WTC11 (cell line): ENCODE data around the gene GOLT1A. TPM values are rescaled to one million over a fixed set of nuclear protein-coding genes. Genes with fewer than 3 reads are reported as not detected.

Experiments used
- ATAC-seq: fragments of 200-7000 bp; cut with Tn5 transposase; 2 replicates; pipeline ENCODE4 v1.10.0; 2021; ENCODE audit warnings: mild to moderate bottlenecking, moderate library complexity
- CTCF ChIA-PET: fragments of 300-600 bp; sonication (Branson Sonifier 250); formaldehyde crosslinking; loops from one replicate; lab custom pipeline; 2021; ENCODE audit warnings: antibody characterized with exemption; lab: Charles Lee
- POLR2A ChIA-PET: fragments of 350-600 bp; sonication (Branson Sonifier 250); formaldehyde crosslinking; loops from one replicate; lab custom pipeline; 2021; ENCODE audit warnings: antibody characterized with exemption; lab: Charles Lee
- DNase-seq: peaks from one replicate; pipeline ENCODE4 v3.0.0; 2021; ENCODE audit warnings: low spot score
- H3K27ac Mint-ChIP-seq: 2 replicates; pipeline ENCODE4 v1.8.0; 2021; ENCODE audit warnings: mixed read lengths
- H3K27me3 Mint-ChIP-seq: 2 replicates; pipeline ENCODE4 v1.8.0; 2021; ENCODE audit warnings: low read depth, mild to moderate bottlenecking, moderate library complexity, mixed read lengths
- H3K36me3 Mint-ChIP-seq: 2 replicates; pipeline ENCODE4 v1.8.0; 2021; ENCODE audit warnings: mixed read lengths
- H3K4me1 Mint-ChIP-seq: 2 replicates; pipeline ENCODE4 v1.8.0; 2022; ENCODE audit warnings: mixed read lengths
- H3K4me3 Mint-ChIP-seq: 2 replicates; pipeline ENCODE4 v1.8.0; 2021; ENCODE audit warnings: mild to moderate bottlenecking, moderate library complexity, mixed read lengths
- H3K9me3 Mint-ChIP-seq: 2 replicates; pipeline ENCODE4 v1.8.0; 2021; ENCODE audit warnings: mixed read lengths
- FOXK1 ChIP-seq: sonication (generic); formaldehyde crosslinking; IDR thresholded peaks from 2 replicates; pipeline ENCODE4 v1.8.0; 2022; ENCODE audit warnings: mild to moderate bottlenecking, moderate library complexity, missing genetic modification reagents
- GABPB1 ChIP-seq: sonication (generic); formaldehyde crosslinking; IDR thresholded peaks from 2 replicates; pipeline ENCODE4 v1.8.1; 2023; ENCODE audit warnings: mild to moderate bottlenecking, missing genetic modification reagents
- GTF2I ChIP-seq: fragments of 250-450 bp; sonication (Bioruptor Pico); conservative IDR thresholded peaks from 2 replicates; pipeline ENCODE4 v1.4.0; 2021; ENCODE audit warnings: mild to moderate bottlenecking
- HMGA2 ChIP-seq: fragments of 250-450 bp; sonication (Bioruptor Pico); IDR thresholded peaks from 2 replicates; pipeline ENCODE4 v1.4.0; 2021; ENCODE audit warnings: mild to moderate bottlenecking, moderate library complexity
- NFYB ChIP-seq: sonication (generic); formaldehyde crosslinking; conservative IDR thresholded peaks from 2 replicates; pipeline ENCODE4 v1.8.0; 2022; ENCODE audit warnings: low read depth, missing genetic modification reagents
- SMAD4 ChIP-seq: sonication (generic); formaldehyde crosslinking; IDR thresholded peaks from 2 replicates; pipeline ENCODE4 v1.8.0; 2022; ENCODE audit warnings: mild to moderate bottlenecking, missing genetic modification reagents
- total RNA-seq: library from RNA; stranded (reverse); gene quantifications from 3 replicates; pipeline ENCODE4 v1.2.3, GENCODE V29; 2021
- TF ChIP-seq, protein P1 (sequence below): sonication (generic); formaldehyde crosslinking; IDR thresholded peaks from 2 replicates; pipeline ENCODE4 v1.8.1; 2023; ENCODE audit warnings: mild to moderate bottlenecking, missing genetic modification reagents
- TF ChIP-seq, protein P2 (sequence below): sonication (generic); formaldehyde crosslinking; IDR thresholded peaks from 2 replicates; pipeline ENCODE4 v1.8.0; 2023; ENCODE audit warnings: mild to moderate bottlenecking, missing genetic modification reagents
- TF ChIP-seq, protein P3 (sequence below): sonication (generic); formaldehyde crosslinking; IDR thresholded peaks from 2 replicates; pipeline ENCODE4 v1.8.1; 2023; ENCODE audit warnings: mild to moderate bottlenecking, moderate library complexity, missing genetic modification reagents
- TF ChIP-seq, protein P4 (sequence below): sonication (generic); formaldehyde crosslinking; IDR thresholded peaks from 2 replicates; pipeline ENCODE4 v1.8.1; 2022; ENCODE audit warnings: mild to moderate bottlenecking, missing genetic modification reagents, moderate library complexity, borderline replicate concordance
- TF ChIP-seq, protein P5 (sequence below): fragments of 250-450 bp; sonication (Bioruptor Pico); IDR thresholded peaks from 2 replicates; pipeline ENCODE4 v1.9.0; 2021; ENCODE audit warnings: mild to moderate bottlenecking
- TF ChIP-seq, protein P6 (sequence below): sonication (generic); formaldehyde crosslinking; IDR thresholded peaks from 2 replicates; pipeline ENCODE4 v1.8.1; 2022; ENCODE audit warnings: low read depth, missing genetic modification reagents, borderline replicate concordance
- TF ChIP-seq, protein P7 (sequence below): fragments of 250-450 bp; sonication (Bioruptor Pico); IDR thresholded peaks from 2 replicates; pipeline ENCODE4 v1.9.0; 2021; ENCODE audit warnings: mild to moderate bottlenecking, borderline replicate concordance
- TF ChIP-seq, protein P8 (sequence below): sonication (generic); formaldehyde crosslinking; IDR thresholded peaks from 2 replicates; pipeline ENCODE4 v1.8.1; 2023; ENCODE audit warnings: mild to moderate bottlenecking, missing genetic modification reagents, moderate library complexity
- TF ChIP-seq, protein P9 (sequence below): sonication (generic); formaldehyde crosslinking; IDR thresholded peaks from 2 replicates; pipeline ENCODE4 v1.8.1; 2023; ENCODE audit warnings: mild to moderate bottlenecking, missing genetic modification reagents
- TF ChIP-seq, protein P10 (sequence below): fragments of 250-450 bp; sonication (Bioruptor Pico); IDR thresholded peaks from 2 replicates; pipeline ENCODE4 v1.9.0; 2021; ENCODE audit warnings: moderate library complexity, mild to moderate bottlenecking, inconsistent platforms, borderline replicate concordance

GOLT1A gene
- total RNA-seq, 1 experiment from 2014 or later = 6.5 TPM

DNA sequence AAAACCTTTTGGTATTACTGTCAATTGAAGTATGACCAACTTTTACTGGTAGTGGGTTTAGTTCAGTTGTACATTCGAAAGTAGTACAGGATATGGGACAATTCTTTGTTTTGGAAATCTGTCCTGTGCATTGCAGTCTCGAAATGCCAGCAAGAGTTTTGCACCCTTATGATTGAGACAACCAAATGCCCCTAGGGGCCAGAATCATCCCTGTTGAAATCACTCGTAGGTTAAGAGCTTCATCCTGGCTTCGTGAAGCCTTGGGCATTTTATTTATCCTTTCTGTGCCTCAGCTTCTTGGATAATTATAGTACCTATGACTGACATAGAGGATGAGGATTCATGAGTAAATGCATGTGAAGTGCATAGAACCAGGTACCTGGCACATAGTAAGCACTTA, 2.4 kb upstream of the GOLT1A start:
- no peaks in the 10 kb centered on the region for H3K27me3 Mint-ChIP-seq
- ChIA-PET CTCF (interaction anchor here (0.8 to 5.5 kb wide), 6 partner anchors 9 to 182 kb away, joined by 3 to 118 read pairs (median 12); partner anchors contain the start of gene PLEKHA6), POLR2A (no interaction called here)
- H3K9me3 Mint-ChIP-seq = no peaks in the 10 kb centered on the region
- DNase-seq = no peak
- no peak overlapping the region for H3K4me3 Mint-ChIP-seq
- peaks cover 11% of the 10 kb centered on the region for H3K4me1 Mint-ChIP-seq
- no peak overlapping the region for H3K27ac Mint-ChIP-seq
- TF ChIP-seq, protein P1, sequence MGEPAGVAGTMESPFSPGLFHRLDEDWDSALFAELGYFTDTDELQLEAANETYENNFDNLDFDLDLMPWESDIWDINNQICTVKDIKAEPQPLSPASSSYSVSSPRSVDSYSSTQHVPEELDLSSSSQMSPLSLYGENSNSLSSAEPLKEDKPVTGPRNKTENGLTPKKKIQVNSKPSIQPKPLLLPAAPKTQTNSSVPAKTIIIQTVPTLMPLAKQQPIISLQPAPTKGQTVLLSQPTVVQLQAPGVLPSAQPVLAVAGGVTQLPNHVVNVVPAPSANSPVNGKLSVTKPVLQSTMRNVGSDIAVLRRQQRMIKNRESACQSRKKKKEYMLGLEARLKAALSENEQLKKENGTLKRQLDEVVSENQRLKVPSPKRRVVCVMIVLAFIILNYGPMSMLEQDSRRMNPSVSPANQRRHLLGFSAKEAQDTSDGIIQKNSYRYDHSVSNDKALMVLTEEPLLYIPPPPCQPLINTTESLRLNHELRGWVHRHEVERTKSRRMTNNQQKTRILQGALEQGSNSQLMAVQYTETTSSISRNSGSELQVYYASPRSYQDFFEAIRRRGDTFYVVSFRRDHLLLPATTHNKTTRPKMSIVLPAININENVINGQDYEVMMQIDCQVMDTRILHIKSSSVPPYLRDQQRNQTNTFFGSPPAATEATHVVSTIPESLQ (CRISPR knock-in tag) = no peak
- TF ChIP-seq, protein P2, sequence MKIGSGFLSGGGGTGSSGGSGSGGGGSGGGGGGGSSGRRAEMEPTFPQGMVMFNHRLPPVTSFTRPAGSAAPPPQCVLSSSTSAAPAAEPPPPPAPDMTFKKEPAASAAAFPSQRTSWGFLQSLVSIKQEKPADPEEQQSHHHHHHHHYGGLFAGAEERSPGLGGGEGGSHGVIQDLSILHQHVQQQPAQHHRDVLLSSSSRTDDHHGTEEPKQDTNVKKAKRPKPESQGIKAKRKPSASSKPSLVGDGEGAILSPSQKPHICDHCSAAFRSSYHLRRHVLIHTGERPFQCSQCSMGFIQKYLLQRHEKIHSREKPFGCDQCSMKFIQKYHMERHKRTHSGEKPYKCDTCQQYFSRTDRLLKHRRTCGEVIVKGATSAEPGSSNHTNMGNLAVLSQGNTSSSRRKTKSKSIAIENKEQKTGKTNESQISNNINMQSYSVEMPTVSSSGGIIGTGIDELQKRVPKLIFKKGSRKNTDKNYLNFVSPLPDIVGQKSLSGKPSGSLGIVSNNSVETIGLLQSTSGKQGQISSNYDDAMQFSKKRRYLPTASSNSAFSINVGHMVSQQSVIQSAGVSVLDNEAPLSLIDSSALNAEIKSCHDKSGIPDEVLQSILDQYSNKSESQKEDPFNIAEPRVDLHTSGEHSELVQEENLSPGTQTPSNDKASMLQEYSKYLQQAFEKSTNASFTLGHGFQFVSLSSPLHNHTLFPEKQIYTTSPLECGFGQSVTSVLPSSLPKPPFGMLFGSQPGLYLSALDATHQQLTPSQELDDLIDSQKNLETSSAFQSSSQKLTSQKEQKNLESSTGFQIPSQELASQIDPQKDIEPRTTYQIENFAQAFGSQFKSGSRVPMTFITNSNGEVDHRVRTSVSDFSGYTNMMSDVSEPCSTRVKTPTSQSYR (CRISPR knock-in tag) = no peak
- TF ChIP-seq SMAD4 (CRISPR knock-in tag) (no peak), GTF2I (no peak), NFYB (no peak), GABPB1 (CRISPR knock-in tag) (no peak), HMGA2 (CRISPR knock-in tag) (no peak), FOXK1 (no peak)
- TF ChIP-seq, protein P3, sequence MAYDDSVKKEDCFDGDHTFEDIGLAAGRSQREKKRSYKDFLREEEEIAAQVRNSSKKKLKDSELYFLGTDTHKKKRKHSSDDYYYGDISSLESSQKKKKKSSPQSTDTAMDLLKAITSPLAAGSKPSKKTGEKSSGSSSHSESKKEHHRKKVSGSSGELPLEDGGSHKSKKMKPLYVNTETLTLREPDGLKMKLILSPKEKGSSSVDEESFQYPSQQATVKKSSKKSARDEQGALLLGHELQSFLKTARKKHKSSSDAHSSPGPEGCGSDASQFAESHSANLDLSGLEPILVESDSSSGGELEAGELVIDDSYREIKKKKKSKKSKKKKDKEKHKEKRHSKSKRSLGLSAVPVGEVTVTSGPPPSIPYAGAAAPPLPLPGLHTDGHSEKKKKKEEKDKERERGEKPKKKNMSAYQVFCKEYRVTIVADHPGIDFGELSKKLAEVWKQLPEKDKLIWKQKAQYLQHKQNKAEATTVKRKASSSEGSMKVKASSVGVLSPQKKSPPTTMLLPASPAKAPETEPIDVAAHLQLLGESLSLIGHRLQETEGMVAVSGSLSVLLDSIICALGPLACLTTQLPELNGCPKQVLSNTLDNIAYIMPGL (CRISPR knock-in tag) = no peak
- TF ChIP-seq, protein P4, sequence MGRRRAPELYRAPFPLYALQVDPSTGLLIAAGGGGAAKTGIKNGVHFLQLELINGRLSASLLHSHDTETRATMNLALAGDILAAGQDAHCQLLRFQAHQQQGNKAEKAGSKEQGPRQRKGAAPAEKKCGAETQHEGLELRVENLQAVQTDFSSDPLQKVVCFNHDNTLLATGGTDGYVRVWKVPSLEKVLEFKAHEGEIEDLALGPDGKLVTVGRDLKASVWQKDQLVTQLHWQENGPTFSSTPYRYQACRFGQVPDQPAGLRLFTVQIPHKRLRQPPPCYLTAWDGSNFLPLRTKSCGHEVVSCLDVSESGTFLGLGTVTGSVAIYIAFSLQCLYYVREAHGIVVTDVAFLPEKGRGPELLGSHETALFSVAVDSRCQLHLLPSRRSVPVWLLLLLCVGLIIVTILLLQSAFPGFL (CRISPR knock-in tag) = no peak
- TF ChIP-seq, protein P5, sequence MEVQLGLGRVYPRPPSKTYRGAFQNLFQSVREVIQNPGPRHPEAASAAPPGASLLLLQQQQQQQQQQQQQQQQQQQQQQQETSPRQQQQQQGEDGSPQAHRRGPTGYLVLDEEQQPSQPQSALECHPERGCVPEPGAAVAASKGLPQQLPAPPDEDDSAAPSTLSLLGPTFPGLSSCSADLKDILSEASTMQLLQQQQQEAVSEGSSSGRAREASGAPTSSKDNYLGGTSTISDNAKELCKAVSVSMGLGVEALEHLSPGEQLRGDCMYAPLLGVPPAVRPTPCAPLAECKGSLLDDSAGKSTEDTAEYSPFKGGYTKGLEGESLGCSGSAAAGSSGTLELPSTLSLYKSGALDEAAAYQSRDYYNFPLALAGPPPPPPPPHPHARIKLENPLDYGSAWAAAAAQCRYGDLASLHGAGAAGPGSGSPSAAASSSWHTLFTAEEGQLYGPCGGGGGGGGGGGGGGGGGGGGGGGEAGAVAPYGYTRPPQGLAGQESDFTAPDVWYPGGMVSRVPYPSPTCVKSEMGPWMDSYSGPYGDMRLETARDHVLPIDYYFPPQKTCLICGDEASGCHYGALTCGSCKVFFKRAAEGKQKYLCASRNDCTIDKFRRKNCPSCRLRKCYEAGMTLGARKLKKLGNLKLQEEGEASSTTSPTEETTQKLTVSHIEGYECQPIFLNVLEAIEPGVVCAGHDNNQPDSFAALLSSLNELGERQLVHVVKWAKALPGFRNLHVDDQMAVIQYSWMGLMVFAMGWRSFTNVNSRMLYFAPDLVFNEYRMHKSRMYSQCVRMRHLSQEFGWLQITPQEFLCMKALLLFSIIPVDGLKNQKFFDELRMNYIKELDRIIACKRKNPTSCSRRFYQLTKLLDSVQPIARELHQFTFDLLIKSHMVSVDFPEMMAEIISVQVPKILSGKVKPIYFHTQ (CRISPR knock-in tag) = no peak
- TF ChIP-seq, protein P6, sequence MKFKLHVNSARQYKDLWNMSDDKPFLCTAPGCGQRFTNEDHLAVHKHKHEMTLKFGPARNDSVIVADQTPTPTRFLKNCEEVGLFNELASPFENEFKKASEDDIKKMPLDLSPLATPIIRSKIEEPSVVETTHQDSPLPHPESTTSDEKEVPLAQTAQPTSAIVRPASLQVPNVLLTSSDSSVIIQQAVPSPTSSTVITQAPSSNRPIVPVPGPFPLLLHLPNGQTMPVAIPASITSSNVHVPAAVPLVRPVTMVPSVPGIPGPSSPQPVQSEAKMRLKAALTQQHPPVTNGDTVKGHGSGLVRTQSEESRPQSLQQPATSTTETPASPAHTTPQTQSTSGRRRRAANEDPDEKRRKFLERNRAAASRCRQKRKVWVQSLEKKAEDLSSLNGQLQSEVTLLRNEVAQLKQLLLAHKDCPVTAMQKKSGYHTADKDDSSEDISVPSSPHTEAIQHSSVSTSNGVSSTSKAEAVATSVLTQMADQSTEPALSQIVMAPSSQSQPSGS (CRISPR knock-in tag) = no peak
- TF ChIP-seq, protein P7, sequence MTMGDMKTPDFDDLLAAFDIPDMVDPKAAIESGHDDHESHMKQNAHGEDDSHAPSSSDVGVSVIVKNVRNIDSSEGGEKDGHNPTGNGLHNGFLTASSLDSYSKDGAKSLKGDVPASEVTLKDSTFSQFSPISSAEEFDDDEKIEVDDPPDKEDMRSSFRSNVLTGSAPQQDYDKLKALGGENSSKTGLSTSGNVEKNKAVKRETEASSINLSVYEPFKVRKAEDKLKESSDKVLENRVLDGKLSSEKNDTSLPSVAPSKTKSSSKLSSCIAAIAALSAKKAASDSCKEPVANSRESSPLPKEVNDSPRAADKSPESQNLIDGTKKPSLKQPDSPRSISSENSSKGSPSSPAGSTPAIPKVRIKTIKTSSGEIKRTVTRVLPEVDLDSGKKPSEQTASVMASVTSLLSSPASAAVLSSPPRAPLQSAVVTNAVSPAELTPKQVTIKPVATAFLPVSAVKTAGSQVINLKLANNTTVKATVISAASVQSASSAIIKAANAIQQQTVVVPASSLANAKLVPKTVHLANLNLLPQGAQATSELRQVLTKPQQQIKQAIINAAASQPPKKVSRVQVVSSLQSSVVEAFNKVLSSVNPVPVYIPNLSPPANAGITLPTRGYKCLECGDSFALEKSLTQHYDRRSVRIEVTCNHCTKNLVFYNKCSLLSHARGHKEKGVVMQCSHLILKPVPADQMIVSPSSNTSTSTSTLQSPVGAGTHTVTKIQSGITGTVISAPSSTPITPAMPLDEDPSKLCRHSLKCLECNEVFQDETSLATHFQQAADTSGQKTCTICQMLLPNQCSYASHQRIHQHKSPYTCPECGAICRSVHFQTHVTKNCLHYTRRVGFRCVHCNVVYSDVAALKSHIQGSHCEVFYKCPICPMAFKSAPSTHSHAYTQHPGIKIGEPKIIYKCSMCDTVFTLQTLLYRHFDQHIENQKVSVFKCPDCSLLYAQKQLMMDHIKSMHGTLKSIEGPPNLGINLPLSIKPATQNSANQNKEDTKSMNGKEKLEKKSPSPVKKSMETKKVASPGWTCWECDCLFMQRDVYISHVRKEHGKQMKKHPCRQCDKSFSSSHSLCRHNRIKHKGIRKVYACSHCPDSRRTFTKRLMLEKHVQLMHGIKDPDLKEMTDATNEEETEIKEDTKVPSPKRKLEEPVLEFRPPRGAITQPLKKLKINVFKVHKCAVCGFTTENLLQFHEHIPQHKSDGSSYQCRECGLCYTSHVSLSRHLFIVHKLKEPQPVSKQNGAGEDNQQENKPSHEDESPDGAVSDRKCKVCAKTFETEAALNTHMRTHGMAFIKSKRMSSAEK (CRISPR knock-in tag) = no peak
- TF ChIP-seq, protein P8, sequence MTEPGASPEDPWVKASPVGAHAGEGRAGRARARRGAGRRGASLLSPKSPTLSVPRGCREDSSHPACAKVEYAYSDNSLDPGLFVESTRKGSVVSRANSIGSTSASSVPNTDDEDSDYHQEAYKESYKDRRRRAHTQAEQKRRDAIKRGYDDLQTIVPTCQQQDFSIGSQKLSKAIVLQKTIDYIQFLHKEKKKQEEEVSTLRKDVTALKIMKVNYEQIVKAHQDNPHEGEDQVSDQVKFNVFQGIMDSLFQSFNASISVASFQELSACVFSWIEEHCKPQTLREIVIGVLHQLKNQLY (CRISPR knock-in tag) = no peak
- TF ChIP-seq, protein P9, sequence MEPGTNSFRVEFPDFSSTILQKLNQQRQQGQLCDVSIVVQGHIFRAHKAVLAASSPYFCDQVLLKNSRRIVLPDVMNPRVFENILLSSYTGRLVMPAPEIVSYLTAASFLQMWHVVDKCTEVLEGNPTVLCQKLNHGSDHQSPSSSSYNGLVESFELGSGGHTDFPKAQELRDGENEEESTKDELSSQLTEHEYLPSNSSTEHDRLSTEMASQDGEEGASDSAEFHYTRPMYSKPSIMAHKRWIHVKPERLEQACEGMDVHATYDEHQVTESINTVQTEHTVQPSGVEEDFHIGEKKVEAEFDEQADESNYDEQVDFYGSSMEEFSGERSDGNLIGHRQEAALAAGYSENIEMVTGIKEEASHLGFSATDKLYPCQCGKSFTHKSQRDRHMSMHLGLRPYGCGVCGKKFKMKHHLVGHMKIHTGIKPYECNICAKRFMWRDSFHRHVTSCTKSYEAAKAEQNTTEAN (CRISPR knock-in tag) = no peak
- TF ChIP-seq, protein P10, sequence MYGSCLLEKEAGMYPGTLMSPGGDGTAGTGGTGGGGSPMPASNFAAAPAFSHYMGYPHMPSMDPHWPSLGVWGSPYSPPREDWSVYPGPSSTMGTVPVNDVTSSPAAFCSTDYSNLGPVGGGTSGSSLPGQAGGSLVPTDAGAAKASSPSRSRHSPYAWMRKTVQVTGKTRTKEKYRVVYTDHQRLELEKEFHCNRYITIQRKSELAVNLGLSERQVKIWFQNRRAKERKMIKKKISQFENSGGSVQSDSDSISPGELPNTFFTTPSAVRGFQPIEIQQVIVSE (CRISPR knock-in tag) = no peak
- TF ChIP-seq, all 79 proteins: peak for 0
- no peaks in the 10 kb centered on the region for H3K36me3 Mint-ChIP-seq
- ATAC-seq = no peak
